Caco-2 (cell line): ENCODE results near the gene LRMDA. TPM values are rescaled to one million over a fixed set of nuclear protein-coding genes. Genes with fewer than 3 reads are reported as not detected.

Experiments used
- BruUV-seq: library from RNA; stranded (reverse); fragments of 400-500 nt; replicated peaks from 2 replicates; lab custom pipeline; 2021; lab: Mats Ljungman, UMichigan
- CTCF ChIA-PET: fragments of 300-600 bp; sonication (Branson Sonifier 250); formaldehyde crosslinking; loops from one replicate; lab custom pipeline; 2022; ENCODE audit warnings: antibody characterized with exemption; lab: Charles Lee
- POLR2A ChIA-PET: fragments of 300-600 bp; sonication (Branson Sonifier 250); formaldehyde crosslinking; loops from one replicate; lab custom pipeline; 2022; ENCODE audit warnings: antibody characterized with exemption; lab: Charles Lee
- DNase-seq, 2 experiments: peaks; one replicate each; pipeline versions ENCODE4 v3.0.0 to v3.0.0-alpha.2; 2020 to 2022
- H3K27me3 ChIP-seq: replicated peaks from 2 replicates; pipeline ENCODE4 v1.6.0; 2011; ENCODE audit warnings: low read length; ENCODE audit not compliant: control insufficient read depth, insufficient read depth
- H3K36me3 ChIP-seq: 2 replicates; pipeline ENCODE4 v1.5.1; 2011; ENCODE audit warnings: low read length; ENCODE audit not compliant: control insufficient read depth, insufficient read depth
- H3K4me1 ChIP-seq: fragments of 250-450 bp; sonication (Bioruptor Pico); 2 replicates; pipeline ENCODE4 v1.5.1; 2020; ENCODE audit warnings: mild to moderate bottlenecking
- H3K4me3 ChIP-seq: 2 replicates; pipeline ENCODE4 v1.5.1; 2011; ENCODE audit warnings: low read depth, mild to moderate bottlenecking, control low read depth, low read length
- H3K9me3 ChIP-seq: fragments of 250-450 bp; sonication (Bioruptor Pico); 2 replicates; pipeline ENCODE4 v1.5.1; 2020; ENCODE audit warnings: mild to moderate bottlenecking, moderate library complexity
- H3K27ac Mint-ChIP-seq: one replicate; pipeline ENCODE4 v1.8.0; 2022; ENCODE audit warnings: mixed read lengths; ENCODE audit not compliant: unreplicated experiment
- H3K27me3 Mint-ChIP-seq: one replicate; pipeline ENCODE4 v1.8.0; 2022; ENCODE audit warnings: mixed read lengths; ENCODE audit not compliant: insufficient read depth, unreplicated experiment
- H3K36me3 Mint-ChIP-seq: one replicate; pipeline ENCODE4 v1.8.0; 2022; ENCODE audit warnings: mild to moderate bottlenecking, mixed read lengths; ENCODE audit not compliant: insufficient read depth, unreplicated experiment
- H3K4me1 Mint-ChIP-seq: one replicate; pipeline ENCODE4 v1.8.0; 2022; ENCODE audit warnings: low read depth, mixed read lengths; ENCODE audit not compliant: unreplicated experiment
- H3K4me3 Mint-ChIP-seq: one replicate; pipeline ENCODE4 v1.8.0; 2022; ENCODE audit warnings: mild to moderate bottlenecking, moderate library complexity, mixed read lengths; ENCODE audit not compliant: unreplicated experiment
- H3K9me3 Mint-ChIP-seq: one replicate; pipeline ENCODE4 v1.8.0; 2022; ENCODE audit warnings: mixed read lengths; ENCODE audit not compliant: unreplicated experiment
- CTCF ChIP-seq, 2 experiments: fragments of 200-600 bp in 1 of 2; IDR thresholded peaks; 1 replicate in 1 of 2; 2 replicates in 1 of 2; pipeline versions ENCODE4 v1.5.1 to v1.8.0; 2011 to 2022; ENCODE audit warnings: antibody characterized with exemption in 1 of 2, control low read depth in 1 of 2, inconsistent platforms in 1 of 2, low read depth in 1 of 2, low read length in 1 of 2, mild to moderate bottlenecking in 1 of 2, moderate library complexity in 1 of 2; ENCODE audit not compliant: insufficient read depth in 1 of 2, severe bottlenecking in 1 of 2, unreplicated experiment in 1 of 2
- intact Hi-C: fragments of 100-400 bp; cut with micrococcal nuclease; formaldehyde crosslinking; loops from one replicate; pipeline ENCODE4 v1.10.0; 2022; ENCODE audit not compliant: unreplicated experiment
- total RNA-seq: library from RNA; stranded (reverse); gene quantifications from 2 replicates; pipeline ENCODE4 v1.2.3, GENCODE V29; 2022

The LRMDA gene
- total RNA-seq, 1 experiment from 2014 or later: 18.5 TPM

GRCh38 chr10:76045174-76045573 is 613.8 kb downstream of the LRMDA start:
- no peaks in the 10 kb centered on the region for H3K9me3 ChIP-seq
- intact Hi-C loops: no loop called here
- CTCF ChIA-PET: no interaction called here
- H3K4me3 ChIP-seq: no peak overlapping the region
- H3K4me3 Mint-ChIP-seq: no peak overlapping the region
- no TSS peak for BruUV-seq
- H3K27ac Mint-ChIP-seq: no peak overlapping the region
- H3K36me3 Mint-ChIP-seq: peaks cover 6% of the 10 kb centered on the region
- peaks cover 7% of the 10 kb centered on the region for H3K9me3 Mint-ChIP-seq
- no peaks in the 10 kb centered on the region for H3K27me3 ChIP-seq
- H3K4me1 ChIP-seq: peaks cover 8% of the 10 kb centered on the region
- peaks cover 13% of the 10 kb centered on the region for H3K4me1 Mint-ChIP-seq
- no peaks in the 10 kb centered on the region for H3K27me3 Mint-ChIP-seq
- DNase-seq: no peak
- TF ChIP-seq CTCF (IDR thresholded peaks at IDR 0.05; ENCODE audit: insufficient read depth in 1 of 2, low read depth in 1 of 2, low read length in 1 of 2, severe bottlenecking in 1 of 2, unreplicated experiment in 1 of 2): no peak
- H3K36me3 ChIP-seq: no peaks in the 10 kb centered on the region
- POLR2A ChIA-PET: no interaction called here

- intact Hi-C loops: no loop called here
- no peak overlapping the region for H3K4me3 Mint-ChIP-seq
- no peaks in the 10 kb centered on the region for H3K9me3 ChIP-seq
- no peaks in the 10 kb centered on the region for H3K36me3 Mint-ChIP-seq
- no peaks in the 10 kb centered on the region for H3K9me3 Mint-ChIP-seq
- BruUV-seq: no TSS peak
- H3K4me3 ChIP-seq: no peak overlapping the region
- H3K27me3 ChIP-seq: no peaks in the 10 kb centered on the region
- ChIA-PET POLR2A (no interaction called here), CTCF (no interaction called here)
- no peaks in the 10 kb centered on the region for H3K36me3 ChIP-seq
- H3K27ac Mint-ChIP-seq: no peak overlapping the region
- H3K27me3 Mint-ChIP-seq: no peaks in the 10 kb centered on the region
- peaks cover 28% of the 10 kb centered on the region for H3K4me1 ChIP-seq
- no peak for TF ChIP-seq CTCF (IDR thresholded peaks at IDR 0.05; ENCODE audit: insufficient read depth in 1 of 2, low read depth in 1 of 2, low read length in 1 of 2, severe bottlenecking in 1 of 2, unreplicated experiment in 1 of 2)
- DNase-seq: no peak
- peaks cover 36% of the 10 kb centered on the region for H3K4me1 Mint-ChIP-seq
These were observed 616.1 kb downstream of the LRMDA start for GRCh38 chr10:76047521-76047920.

- no peaks in the 10 kb centered on the region for H3K27me3 Mint-ChIP-seq
- H3K4me3 ChIP-seq: no peak overlapping the region
- H3K27ac Mint-ChIP-seq: peak overlapping the region; percentile 93
- CTCF ChIA-PET: interaction anchor here (0.6 kb wide), 1 partner anchor 647 kb away, joined by 5 read pairs; no protein-coding TSS in a partner anchor
- H3K4me1 Mint-ChIP-seq: peaks cover 46% of the 10 kb centered on the region
- no peak for TF ChIP-seq CTCF (IDR thresholded peaks at IDR 0.05; ENCODE audit: insufficient read depth in 1 of 2, low read depth in 1 of 2, low read length in 1 of 2, severe bottlenecking in 1 of 2, unreplicated experiment in 1 of 2)
- no TSS peak for BruUV-seq
- no peaks in the 10 kb centered on the region for H3K36me3 Mint-ChIP-seq
- intact Hi-C loops: loop anchor here (2.0 kb wide), 1 partner anchor 131 kb away; no protein-coding TSS in a partner anchor
- no peaks in the 10 kb centered on the region for H3K36me3 ChIP-seq
- H3K4me1 ChIP-seq: peaks cover 39% of the 10 kb centered on the region
- DNase-seq: no peak
- POLR2A ChIA-PET: no interaction called here
- H3K27me3 ChIP-seq: no peaks in the 10 kb centered on the region
- no peaks in the 10 kb centered on the region for H3K9me3 ChIP-seq
- no peak overlapping the region for H3K4me3 Mint-ChIP-seq
- H3K9me3 Mint-ChIP-seq: peaks cover 7% of the 10 kb centered on the region
These were observed 618.3 kb downstream of the LRMDA start for GRCh38 chr10:76049581-76050290.
